Ishikawa (cell line): ENCODE results near the gene LAMB4.

Source experiments
- CEBPB ChIP-seq: IDR thresholded peaks from 2 replicates; pipeline ENCODE4 v1.6.1; 2012
- CREB1 ChIP-seq: IDR thresholded peaks from 2 replicates; pipeline ENCODE4 v1.6.1; 2012; ENCODE audit warnings: low read depth
- EGR1 ChIP-seq: IDR thresholded peaks from 2 replicates; pipeline ENCODE4 v1.6.1; 2012
- EP300 ChIP-seq: IDR thresholded peaks from 2 replicates; pipeline ENCODE4 v1.6.1; 2012; ENCODE audit warnings: borderline replicate concordance
- FOXM1 ChIP-seq: IDR thresholded peaks from 2 replicates; pipeline ENCODE4 v1.6.1; 2012; ENCODE audit warnings: low read depth, borderline replicate concordance
- NFIC ChIP-seq: IDR thresholded peaks from 2 replicates; pipeline ENCODE4 v1.6.1; 2012
- RAD21 ChIP-seq: IDR thresholded peaks from 2 replicates; pipeline ENCODE4 v1.6.1; 2012; ENCODE audit warnings: low read depth
- TAF1 ChIP-seq: IDR thresholded peaks from 2 replicates; pipeline ENCODE4 v1.6.1; 2012; ENCODE audit warnings: low read depth, mild to moderate bottlenecking
- TCF12 ChIP-seq: IDR thresholded peaks from 2 replicates; pipeline ENCODE4 v1.6.1; 2012; ENCODE audit warnings: low read depth
- TEAD4 ChIP-seq: IDR thresholded peaks from 2 replicates; pipeline ENCODE4 v1.6.1; 2012
- YY1 ChIP-seq: IDR thresholded peaks from 2 replicates; pipeline ENCODE4 v1.6.1; 2012; ENCODE audit warnings: low read depth
- ZBTB7A ChIP-seq: IDR thresholded peaks from 2 replicates; pipeline ENCODE4 v1.6.1; 2012; ENCODE audit warnings: low read depth
- TF ChIP-seq, protein P1 (sequence below): IDR thresholded peaks from 2 replicates; pipeline ENCODE4 v1.6.1; 2012; ENCODE audit warnings: low read depth, mild to moderate bottlenecking
- TF ChIP-seq, protein P2 (sequence below): IDR thresholded peaks from 2 replicates; pipeline ENCODE4 v1.6.1; 2012
- TF ChIP-seq, protein P3 (sequence below): IDR thresholded peaks from 2 replicates; pipeline ENCODE4 v1.6.1; 2012

The LAMB4 gene

DNA sequence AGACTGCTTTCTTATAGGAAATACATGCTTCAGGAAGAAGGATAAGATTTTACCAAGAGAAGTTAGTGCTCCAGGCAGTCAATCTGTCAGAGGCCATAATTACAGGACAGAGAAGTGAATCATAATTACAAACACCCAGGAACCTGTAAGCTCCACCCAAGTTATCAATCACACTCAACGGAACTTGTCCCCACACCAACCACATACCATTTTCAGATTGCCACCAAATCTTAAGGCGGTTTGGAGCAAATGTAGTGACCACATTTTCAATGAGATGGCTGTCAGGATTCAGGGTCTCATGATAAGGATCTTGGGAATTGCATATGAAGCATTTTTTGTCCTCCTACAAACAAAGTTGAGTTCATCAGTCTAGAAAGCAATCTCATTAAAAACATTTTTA lies 132.0 kb downstream of the LAMB4 start:
- TF ChIP-seq EP300 (no peak), TEAD4 (no peak), TCF12 (no peak), CREB1 (no peak), ZBTB7A (no peak), FOXM1 (no peak)
- TF ChIP-seq, protein P1, sequence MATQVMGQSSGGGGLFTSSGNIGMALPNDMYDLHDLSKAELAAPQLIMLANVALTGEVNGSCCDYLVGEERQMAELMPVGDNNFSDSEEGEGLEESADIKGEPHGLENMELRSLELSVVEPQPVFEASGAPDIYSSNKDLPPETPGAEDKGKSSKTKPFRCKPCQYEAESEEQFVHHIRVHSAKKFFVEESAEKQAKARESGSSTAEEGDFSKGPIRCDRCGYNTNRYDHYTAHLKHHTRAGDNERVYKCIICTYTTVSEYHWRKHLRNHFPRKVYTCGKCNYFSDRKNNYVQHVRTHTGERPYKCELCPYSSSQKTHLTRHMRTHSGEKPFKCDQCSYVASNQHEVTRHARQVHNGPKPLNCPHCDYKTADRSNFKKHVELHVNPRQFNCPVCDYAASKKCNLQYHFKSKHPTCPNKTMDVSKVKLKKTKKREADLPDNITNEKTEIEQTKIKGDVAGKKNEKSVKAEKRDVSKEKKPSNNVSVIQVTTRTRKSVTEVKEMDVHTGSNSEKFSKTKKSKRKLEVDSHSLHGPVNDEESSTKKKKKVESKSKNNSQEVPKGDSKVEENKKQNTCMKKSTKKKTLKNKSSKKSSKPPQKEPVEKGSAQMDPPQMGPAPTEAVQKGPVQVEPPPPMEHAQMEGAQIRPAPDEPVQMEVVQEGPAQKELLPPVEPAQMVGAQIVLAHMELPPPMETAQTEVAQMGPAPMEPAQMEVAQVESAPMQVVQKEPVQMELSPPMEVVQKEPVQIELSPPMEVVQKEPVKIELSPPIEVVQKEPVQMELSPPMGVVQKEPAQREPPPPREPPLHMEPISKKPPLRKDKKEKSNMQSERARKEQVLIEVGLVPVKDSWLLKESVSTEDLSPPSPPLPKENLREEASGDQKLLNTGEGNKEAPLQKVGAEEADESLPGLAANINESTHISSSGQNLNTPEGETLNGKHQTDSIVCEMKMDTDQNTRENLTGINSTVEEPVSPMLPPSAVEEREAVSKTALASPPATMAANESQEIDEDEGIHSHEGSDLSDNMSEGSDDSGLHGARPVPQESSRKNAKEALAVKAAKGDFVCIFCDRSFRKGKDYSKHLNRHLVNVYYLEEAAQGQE, result no peak
- TF ChIP-seq, protein P2, sequence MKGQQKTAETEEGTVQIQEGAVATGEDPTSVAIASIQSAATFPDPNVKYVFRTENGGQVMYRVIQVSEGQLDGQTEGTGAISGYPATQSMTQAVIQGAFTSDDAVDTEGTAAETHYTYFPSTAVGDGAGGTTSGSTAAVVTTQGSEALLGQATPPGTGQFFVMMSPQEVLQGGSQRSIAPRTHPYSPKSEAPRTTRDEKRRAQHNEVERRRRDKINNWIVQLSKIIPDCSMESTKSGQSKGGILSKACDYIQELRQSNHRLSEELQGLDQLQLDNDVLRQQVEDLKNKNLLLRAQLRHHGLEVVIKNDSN, result no peak

DNA sequence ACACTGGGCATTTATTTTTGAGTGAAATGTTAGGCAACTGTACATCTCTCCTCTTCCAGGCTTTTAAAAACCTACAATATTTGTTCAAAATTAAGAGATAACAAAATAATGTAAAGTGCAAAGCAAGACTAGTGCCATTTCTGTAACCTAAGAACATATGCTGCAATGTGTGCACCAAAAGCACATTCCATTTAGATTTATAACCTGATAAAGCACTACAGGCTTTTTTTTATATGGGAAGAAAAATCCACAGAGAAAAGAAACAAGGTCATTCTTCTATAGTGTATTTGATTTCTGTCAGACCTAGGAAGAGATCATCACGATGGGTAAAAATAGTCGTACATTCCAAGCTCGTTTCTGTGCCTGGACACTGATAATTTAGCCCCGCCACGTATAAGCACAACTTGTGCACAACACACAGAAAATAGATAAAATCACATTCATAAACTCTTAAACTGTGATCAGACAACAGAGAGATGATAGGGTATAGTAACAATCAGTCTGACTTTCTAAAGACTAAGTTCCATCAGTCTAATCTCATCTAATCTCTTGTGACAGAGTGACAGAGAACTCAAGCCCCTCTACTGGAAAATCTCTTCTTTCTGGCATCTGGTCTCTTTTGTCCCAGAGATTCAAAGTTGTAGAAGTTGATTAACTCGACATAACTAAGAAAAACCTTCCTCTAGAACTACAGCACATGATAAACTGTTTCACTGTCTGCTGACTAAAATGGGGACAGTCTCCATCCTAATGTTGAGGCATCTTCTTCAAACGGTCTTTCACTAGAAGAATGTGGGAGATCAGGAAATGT lies 133.9 kb downstream of the LAMB4 start:
- TF ChIP-seq FOXM1 (no peak), TAF1 (no peak)

DNA sequence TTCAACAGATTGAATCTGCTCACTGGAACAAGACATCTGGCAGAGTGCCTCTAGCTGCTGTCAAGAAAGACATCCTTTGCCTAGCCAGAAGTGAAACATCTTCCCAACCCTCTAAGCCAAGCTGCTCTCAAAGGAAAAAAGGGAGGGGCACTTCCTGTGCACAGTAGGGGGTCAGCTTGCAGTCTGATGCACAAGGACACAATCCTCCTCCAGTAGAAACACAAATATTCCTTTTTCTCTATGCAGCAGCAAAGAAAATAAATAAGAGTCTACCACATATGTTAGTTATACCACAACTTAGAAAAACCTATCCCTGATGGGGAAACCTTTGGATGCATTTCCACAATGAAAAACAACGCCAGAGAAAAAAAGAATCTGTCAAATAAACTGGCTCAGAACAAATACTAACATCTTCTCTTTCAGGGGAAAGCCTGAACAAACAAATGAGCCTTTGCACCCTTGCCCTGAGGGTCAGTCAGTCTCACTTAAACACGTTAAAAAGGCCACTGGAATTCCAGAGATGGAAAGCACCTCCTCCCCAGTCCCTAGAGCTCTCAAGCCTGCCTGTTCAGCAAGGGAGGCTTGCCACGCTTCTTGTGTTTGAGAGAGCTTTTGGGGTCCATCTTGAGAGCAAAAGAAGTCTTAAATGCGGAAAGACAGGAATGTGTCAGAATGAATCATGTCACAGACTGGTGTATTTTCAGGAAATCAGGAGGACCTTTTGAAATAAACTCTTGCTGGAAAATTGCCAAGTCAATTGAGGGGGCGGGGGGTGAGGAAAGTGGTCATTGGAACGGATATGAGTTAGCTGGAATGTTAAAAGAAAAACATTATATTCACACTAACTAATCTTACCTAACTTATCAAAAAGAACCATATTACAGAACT lies 134.7 kb downstream of the LAMB4 start:
- TF ChIP-seq TEAD4 (peak; percentile 8; the same call in 1 of the 2 replicates), ZBTB7A (no peak), NFIC (peak; percentile 88), TCF12 (no peak), EGR1 (peak; percentile 57; the same call in 1 of the 2 replicates), TAF1 (no peak)

DNA sequence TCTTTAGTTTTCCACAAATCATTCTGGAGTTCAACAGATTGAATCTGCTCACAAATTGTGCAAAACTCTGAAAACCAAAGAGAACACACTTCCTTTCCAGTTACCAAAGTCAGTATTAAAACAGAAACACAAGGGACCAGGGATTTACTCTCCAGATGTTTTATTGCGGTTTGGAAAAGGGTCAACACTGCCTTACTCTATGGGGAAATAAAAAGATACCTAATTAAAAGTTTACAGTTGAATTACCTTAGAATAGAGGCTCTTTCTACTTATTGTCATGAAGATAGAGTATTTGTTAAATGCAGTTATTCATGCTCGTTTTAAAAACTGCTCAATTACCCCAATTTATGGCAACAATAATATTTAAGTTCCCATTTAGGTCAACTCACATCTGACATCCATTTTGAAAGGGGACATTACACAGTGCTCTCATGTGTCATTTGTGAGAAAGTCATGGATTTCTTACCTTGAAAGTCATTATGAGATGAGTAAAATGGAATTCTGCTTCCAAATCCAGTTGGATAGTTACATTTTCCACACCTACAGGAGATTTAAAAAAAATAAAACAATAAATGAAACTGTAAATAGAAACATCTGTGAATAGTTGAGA lies 135.6 kb downstream of the LAMB4 start:
- TF ChIP-seq ZBTB7A (no peak), TEAD4 (no peak), CREB1 (no peak), CEBPB (no peak), TAF1 (no peak), EP300 (no peak), TCF12 (no peak), FOXM1 (no peak), YY1 (no peak), NFIC (no peak), RAD21 (no peak), EGR1 (no peak)
- TF ChIP-seq, protein P1, result no peak
- TF ChIP-seq, protein P2, result no peak
- TF ChIP-seq, protein P3, sequence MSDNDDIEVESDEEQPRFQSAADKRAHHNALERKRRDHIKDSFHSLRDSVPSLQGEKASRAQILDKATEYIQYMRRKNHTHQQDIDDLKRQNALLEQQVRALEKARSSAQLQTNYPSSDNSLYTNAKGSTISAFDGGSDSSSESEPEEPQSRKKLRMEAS, result no peak

DNA sequence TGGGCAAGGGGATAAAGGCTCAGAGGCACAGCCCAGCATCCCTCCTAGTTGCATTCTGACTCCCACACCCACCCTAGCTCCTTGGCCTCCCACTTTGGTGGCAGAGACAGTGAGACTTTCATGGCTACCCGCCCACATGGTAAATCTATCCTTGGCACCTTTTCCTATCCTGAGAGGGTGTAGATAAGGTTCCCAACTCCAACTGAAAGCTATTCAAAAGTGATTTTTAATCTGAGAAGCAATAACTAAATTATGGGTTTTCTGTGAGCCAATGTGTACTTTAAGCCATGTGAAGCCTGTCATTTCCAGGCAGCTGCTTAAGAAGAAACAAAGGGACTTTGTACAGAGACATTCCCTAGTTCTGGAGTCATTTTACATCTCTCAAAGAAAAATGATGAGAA lies 136.3 kb downstream of the LAMB4 start:
- TF ChIP-seq EP300, result no peak
- no peak for TF ChIP-seq YY1
- TF ChIP-seq TAF1, result no peak
- no peak for TF ChIP-seq ZBTB7A
- no peak for TF ChIP-seq CREB1
- no peak for TF ChIP-seq TEAD4
- TF ChIP-seq, protein P1, result no peak
- TF ChIP-seq EGR1, result no peak
- TF ChIP-seq FOXM1, result no peak
- TF ChIP-seq, protein P3, result no peak
- TF ChIP-seq TCF12, result no peak
- no peak for TF ChIP-seq NFIC
- TF ChIP-seq CEBPB, result no peak
- TF ChIP-seq, protein P2, result no peak
- no peak for TF ChIP-seq RAD21
